Measurements from ENCODE around the gene CACNA1I. TPM values are rescaled to one million over a fixed set of nuclear protein-coding genes. Genes with fewer than 3 reads are reported as not detected.

CACNA1I gene
- polyA plus RNA-seq, 3 donors = 0.01 to 0.31 (median 0.04) TPM

DNA sequence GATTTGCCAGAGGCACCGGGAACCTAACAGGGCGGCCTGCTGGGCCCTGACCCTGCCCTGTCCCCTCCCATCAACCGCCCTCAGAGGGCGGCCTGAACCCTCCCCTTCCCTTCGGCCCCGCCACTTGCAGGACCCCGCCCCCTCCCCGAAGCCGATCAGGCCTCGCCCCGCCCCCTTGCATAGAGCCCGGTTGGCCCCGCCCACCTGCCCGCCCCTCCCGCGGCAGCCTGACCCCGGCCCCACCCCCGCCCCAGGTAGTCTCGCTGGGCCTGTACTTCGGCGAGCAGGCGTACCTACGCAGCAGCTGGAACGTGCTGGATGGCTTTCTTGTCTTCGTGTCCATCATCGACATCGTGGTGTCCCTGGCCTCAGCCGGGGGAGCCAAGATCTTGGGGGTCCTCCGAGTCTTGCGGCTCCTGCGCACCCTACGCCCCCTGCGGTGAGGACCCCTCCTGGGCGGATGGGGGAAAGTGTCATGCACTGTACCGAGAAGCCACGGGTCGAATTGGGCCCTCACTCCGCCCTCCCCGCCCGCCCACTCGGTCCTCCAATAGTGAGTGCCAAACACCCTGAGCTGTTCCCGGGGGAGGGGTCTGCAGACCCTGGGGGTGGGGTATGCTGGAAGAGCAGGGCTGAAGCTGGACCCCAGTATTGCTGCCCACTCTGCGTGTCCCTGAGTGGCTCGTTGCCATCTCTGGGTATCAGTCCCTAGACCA lies 94.1 kb downstream of the CACNA1I start:
- DNase-seq (ENCODE audit: low read depth in 3 of 3, low spot score in 2 of 3) = no peak

- DNase-seq (ENCODE audit: low read depth in 3 of 3, low spot score in 2 of 3) = no peak
These were observed 94.7 kb downstream of the CACNA1I start for GRCh38 chr22:39665229-39665628.

GRCh38 chr22:39665661-39666431 lies 95.3 kb downstream of the CACNA1I start:
- DNase-seq (ENCODE audit: low read depth in 3 of 3, low spot score in 2 of 3) = no peak

DNA sequence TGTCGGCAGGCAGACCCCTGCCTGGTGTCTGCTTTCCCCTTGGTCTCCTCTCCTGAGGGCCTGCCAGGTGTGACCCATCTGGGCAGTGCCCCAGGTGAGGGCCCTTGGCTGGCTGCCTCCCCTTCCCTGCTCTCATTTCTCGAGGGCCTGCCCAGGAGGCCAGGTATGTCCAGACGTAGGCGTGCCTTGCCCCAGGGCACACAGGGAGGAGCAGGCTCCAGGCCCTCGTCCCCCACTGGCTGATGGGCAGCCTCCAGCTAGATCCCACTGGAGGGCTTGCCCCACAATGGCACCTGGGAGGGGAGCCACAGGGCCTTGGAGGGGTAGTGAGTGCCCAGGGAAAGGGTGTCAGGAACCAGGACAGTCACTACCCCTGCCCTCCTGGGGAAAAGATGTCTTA lies 95.9 kb downstream of the CACNA1I start:
- DNase-seq (ENCODE audit: low read depth in 3 of 3, low spot score in 2 of 3) = no peak

DNA sequence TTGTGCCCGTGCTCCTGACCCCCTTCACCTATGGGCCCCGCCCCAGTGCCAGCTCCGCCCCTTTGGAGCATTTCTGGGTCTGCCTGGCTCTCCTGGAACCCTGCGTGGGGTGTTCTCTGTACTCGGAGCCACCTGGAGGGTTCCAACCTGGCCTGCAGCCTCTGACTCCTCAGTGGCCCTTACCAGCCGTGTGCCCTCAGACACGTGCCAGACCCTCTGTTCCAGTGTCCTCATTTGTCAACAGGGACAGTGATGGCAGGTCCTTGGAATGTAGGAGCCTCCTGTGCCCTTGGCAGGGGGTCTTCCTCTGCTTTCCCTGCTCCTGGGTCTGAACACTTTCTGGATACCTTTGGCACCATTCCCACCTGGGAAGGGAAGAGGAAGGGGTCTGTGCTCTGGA lies 96.4 kb downstream of the CACNA1I start:
- DNase-seq (ENCODE audit: low read depth in 3 of 3, low spot score in 2 of 3) = no peak

DNA sequence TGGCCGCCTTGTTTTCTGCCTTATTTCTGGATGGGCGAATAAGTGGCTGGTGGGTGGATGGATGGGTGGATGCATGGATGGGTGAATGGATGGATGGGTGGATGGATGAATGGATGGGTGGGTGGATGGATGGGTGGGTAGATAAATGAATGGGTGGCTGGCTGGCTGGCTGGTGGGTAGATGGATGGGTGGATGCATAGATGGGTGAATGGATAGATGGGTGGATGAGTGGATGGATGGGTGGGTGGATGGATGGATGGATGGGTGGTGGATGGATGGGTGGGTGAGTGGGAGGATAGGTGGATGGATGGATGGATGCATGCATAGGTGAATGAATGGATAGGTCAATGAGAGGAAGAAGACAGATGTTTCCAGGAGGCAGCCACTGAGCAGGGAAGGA lies 98.9 kb downstream of the CACNA1I start:
- no peak for DNase-seq (ENCODE audit: low read depth in 3 of 3, low spot score in 2 of 3)

- no peak for DNase-seq (ENCODE audit: low read depth in 3 of 3, low spot score in 2 of 3)
These were observed 101.4 kb downstream of the CACNA1I start for GRCh38 chr22:39671936-39672335.

- DNase-seq (ENCODE audit: low read depth in 3 of 3, low spot score in 2 of 3) = no peak
These were observed 104.0 kb downstream of the CACNA1I start for GRCh38 chr22:39674536-39674935.

DNA sequence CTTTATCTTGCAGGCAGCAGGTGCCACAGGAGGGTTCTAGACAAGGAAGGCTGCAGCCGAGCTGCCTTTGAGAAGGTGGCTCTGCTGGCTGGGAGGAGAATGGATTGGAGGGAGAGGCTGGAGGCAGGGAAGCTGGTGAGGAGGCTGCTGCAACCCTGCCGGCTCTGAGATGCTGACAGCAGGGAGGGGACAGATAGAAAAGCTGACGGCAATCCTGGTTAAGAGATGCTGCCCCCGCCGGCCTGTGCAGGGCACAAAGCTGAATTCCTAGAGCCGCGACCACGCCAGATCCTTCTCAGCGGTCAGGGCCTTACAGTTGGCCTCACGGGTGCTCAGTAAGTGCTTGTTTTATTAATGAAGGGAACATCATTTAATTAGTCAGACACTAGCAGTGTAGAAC lies 105.4 kb downstream of the CACNA1I start:
- DNase-seq (ENCODE audit: low read depth in 3 of 3, low spot score in 2 of 3) = no peak

DNA sequence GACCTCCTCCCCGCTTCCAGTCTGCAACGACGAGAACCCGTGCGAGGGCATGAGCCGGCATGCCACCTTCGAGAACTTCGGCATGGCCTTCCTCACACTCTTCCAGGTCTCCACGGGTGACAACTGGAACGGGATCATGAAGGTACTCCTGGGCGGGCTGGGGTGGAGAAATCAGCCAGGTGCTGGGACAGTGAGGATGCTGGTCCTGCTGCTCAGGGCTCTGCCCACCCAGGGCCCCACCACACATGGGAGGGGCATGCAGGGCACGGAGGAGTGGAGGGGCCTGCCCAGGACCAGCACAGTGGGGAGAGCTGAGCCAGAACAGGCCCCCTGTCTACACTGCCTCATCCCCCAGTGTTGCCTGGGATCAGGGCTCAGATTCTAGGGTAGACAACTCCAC lies 107.4 kb downstream of the CACNA1I start:
- DNase-seq (ENCODE audit: low read depth in 3 of 3, low spot score in 2 of 3) = no peak

DNA sequence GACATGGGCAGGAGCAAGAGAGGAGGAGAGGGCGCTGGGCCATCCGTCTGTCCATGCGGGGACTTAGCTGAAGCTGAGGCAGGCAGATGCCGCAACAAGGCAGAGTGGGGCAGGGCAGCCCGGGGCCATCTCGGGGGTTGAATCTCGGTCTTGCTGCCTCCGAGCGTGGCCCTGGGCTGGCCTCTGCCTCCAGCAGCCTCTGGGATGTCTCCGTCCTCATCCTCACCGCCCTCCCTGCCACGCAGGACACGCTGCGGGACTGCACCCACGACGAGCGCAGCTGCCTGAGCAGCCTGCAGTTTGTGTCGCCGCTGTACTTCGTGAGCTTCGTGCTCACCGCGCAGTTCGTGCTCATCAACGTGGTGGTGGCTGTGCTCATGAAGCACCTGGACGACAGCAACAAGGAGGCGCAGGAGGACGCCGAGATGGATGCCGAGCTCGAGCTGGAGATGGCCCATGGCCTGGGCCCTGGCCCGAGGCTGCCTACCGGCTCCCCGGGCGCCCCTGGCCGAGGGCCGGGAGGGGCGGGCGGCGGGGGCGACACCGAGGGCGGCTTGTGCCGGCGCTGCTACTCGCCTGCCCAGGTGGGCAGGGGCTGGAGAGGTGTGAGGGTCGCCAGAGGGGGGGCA lies 108.4 kb downstream of the CACNA1I start:
- DNase-seq (ENCODE audit: low read depth in 3 of 3, low spot score in 2 of 3) = no peak

DNA sequence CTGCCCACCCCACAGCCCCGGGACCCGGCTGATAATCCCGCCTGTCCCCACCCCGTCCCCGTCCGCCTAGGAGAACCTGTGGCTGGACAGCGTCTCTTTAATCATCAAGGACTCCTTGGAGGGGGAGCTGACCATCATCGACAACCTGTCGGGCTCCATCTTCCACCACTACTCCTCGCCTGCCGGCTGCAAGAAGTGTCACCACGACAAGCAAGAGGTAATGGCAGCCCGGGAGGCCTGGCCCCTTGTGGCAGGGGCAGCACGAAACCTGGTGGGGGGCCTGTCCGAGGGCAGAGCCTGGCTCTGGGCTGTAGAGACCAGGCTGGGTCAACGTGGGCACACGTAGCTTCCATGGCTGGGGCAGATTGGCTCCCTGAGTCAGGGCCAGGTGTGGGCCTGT lies 109.1 kb downstream of the CACNA1I start:
- DNase-seq (ENCODE audit: low read depth in 3 of 3, low spot score in 2 of 3) = no peak

DNA sequence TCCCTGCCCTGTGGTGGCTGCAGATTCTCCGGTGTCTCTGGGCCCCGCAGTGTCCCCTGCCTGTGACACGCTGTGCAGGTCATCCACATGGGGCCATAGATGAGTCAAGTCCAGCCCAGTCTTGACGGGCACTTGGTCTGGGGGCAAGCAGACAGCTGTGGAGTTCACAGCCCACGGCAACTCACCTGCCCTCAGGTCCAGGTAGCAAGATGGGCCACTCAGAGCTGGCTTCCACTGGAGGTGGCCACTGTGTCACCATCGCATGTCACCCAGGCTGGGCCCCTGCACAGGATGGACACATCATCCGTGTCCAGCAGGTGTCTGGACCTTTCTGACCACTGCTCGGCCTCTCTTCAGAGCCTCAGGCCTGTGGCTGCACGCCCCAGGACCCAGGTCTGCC lies 109.9 kb downstream of the CACNA1I start:
- no peak for DNase-seq (ENCODE audit: low read depth in 3 of 3, low spot score in 2 of 3)

- DNase-seq (ENCODE audit: low read depth in 3 of 3, low spot score in 2 of 3) = no peak
These were observed 110.7 kb downstream of the CACNA1I start for GRCh38 chr22:39681038-39681861.

DNA sequence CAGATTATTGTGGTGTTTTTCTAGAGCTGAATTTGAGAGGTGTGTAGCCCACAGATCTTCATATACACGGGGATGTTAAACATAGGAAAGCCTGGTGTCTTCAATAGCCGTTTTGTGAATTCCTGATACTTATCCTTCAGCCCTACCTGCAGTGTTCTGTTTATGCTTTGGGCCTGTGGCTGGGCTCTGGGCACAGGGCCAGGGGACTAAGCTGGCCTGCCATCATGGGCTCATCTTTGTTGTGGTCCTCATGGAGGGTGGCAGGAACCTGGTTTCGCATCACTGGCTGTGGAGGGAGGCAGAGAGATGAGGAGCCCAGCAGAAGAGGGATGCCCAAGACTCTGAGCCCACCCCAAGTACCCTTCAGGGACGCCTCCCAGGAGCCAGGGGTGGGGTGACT lies 112.4 kb downstream of the CACNA1I start:
- DNase-seq (ENCODE audit: low read depth in 3 of 3, low spot score in 2 of 3) = no peak

GRCh38 chr22:39683639-39684038 lies 113.1 kb downstream of the CACNA1I start:
- no peak for DNase-seq (ENCODE audit: low read depth in 3 of 3, low spot score in 2 of 3)

- DNase-seq (ENCODE audit: low read depth in 3 of 3, low spot score in 2 of 3) = no peak
These were observed 114.2 kb downstream of the CACNA1I start for GRCh38 chr22:39684702-39685281.

DNA sequence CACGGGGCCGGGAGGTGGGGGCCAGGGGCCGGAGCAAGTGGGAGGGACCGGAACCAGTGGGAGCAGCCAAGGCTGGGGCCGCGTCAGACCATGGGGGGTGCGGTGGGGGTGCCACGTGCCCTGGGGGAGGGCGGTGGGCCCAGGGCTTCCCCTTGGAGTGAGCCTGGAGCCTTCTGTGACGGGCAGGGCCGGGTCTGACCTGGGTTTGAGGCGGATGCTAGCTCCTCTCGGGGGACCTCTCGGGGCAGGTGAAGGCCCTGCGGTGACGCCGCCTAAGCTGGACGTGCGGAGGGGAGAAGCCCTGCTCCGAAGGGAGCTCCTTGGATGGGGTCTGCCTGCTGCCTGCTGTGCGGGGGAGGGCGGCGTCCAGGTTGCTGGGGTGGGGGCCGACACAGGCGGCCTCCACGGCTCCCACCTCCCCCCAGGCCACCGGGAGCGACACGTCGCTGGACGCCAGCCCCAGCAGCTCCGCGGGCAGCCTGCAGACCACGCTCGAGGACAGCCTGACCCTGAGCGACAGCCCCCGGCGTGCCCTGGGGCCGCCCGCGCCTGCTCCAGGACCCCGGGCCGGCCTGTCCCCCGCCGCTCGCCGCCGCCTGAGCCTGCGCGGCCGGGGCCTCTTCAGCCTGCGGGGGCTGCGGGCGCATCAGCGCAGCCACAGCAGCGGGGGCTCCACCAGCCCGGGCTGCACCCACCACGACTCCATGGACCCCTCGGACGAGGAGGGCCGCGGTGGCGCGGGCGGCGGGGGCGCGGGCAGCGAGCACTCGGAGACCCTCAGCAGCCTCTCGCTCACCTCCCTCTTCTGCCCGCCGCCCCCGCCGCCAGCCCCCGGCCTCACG lies 115.0 kb downstream of the CACNA1I start:
- DNase-seq (ENCODE audit: low read depth in 3 of 3, low spot score in 2 of 3) = no peak

DNA sequence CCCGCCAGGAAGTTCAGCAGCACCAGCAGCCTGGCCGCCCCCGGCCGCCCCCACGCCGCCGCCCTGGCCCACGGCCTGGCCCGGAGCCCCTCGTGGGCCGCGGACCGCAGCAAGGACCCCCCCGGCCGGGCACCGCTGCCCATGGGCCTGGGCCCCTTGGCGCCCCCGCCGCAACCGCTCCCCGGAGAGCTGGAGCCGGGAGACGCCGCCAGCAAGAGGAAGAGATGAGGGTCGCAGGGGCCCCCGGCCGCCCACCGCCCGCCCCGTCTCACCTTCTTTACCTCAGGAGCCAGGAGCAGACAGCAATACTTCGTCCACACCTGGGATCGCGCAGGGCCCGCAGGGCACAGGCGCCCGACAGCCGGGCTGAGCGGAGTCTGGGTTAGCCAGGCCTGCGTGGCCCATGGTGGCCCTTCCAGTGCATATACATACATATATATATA lies 115.6 kb downstream of the CACNA1I start:
- DNase-seq (ENCODE audit: low read depth in 3 of 3, low spot score in 2 of 3) = no peak
